ENCODE measurements around the gene UXS1. TPM values are rescaled to one million over a fixed set of nuclear protein-coding genes. Genes with fewer than 3 reads are reported as not detected.

UXS1 gene
- total RNA-seq, 2 donors from 2014 or later: 28.3 to 49.1 TPM

GRCh38 chr2:106096299-106097037 lies 97.6 kb downstream of the UXS1 start:
- H3K9me3 ChIP-seq: no peaks in the 10 kb centered on the region
- ATAC-seq (ENCODE audit: insufficient number of reproducible peaks, low FRiP score, low read depth) (no peak), DNase-seq (ENCODE audit: low spot score) (no peak)
- H3K4me3 ChIP-seq: no peak overlapping the region
- H3K4me1 ChIP-seq (ENCODE audit: control insufficient read depth in 1 of 2, low read depth in 2 of 2): no peaks in the 10 kb centered on the region
- no peak overlapping the region for H3K27ac ChIP-seq
- TF ChIP-seq CTCF (IDR thresholded peaks at IDR 0.05): no peak
- no peaks in the 10 kb centered on the region for H3K36me3 ChIP-seq
- H3K27me3 ChIP-seq (replicated peaks; ENCODE audit: insufficient read depth): no peaks in the 10 kb centered on the region

- no peak overlapping the region for H3K4me3 ChIP-seq
- H3K9me3 ChIP-seq: no peaks in the 10 kb centered on the region
- H3K27me3 ChIP-seq (replicated peaks; ENCODE audit: insufficient read depth): no peaks in the 10 kb centered on the region
- no peak overlapping the region for H3K27ac ChIP-seq
- no peaks in the 10 kb centered on the region for H3K4me1 ChIP-seq (ENCODE audit: control insufficient read depth in 1 of 2, low read depth in 2 of 2)
- TF ChIP-seq CTCF (IDR thresholded peaks at IDR 0.05): no peak
- ATAC-seq (ENCODE audit: insufficient number of reproducible peaks, low FRiP score, low read depth) (no peak), DNase-seq (ENCODE audit: low spot score) (no peak)
- H3K36me3 ChIP-seq: no peaks in the 10 kb centered on the region
Observed at GRCh38 chr2:106095478-106096298, 98.4 kb downstream of the UXS1 start.

GRCh38 chr2:106094131-106094841 lies 99.8 kb downstream of the UXS1 start:
- Histone ChIP-seq H3K9me3 (no peaks in the 10 kb centered on the region), H3K4me3 (no peak overlapping the region), H3K4me1 (ENCODE audit: control insufficient read depth in 1 of 2, low read depth in 2 of 2) (peaks cover 0 to 11% of the 10 kb centered on the region in 2 donors), H3K27me3 (replicated peaks; ENCODE audit: insufficient read depth) (no peaks in the 10 kb centered on the region), H3K27ac (no peak overlapping the region), H3K36me3 (no peaks in the 10 kb centered on the region)
- no peak for DNase-seq (ENCODE audit: low spot score)
- no peak for ATAC-seq (ENCODE audit: insufficient number of reproducible peaks, low FRiP score, low read depth)
- TF ChIP-seq CTCF (IDR thresholded peaks at IDR 0.05): no peak

GRCh38 chr2:106090916-106091618 lies 103.0 kb downstream of the UXS1 start:
- H3K27ac ChIP-seq: no peak overlapping the region
- ATAC-seq (ENCODE audit: insufficient number of reproducible peaks, low FRiP score, low read depth) (no peak), DNase-seq (ENCODE audit: low spot score) (no peak)
- peaks cover 0 to 11% of the 10 kb centered on the region in 2 donors for H3K4me1 ChIP-seq (ENCODE audit: control insufficient read depth in 1 of 2, low read depth in 2 of 2)
- no peak overlapping the region for H3K4me3 ChIP-seq
- no peaks in the 10 kb centered on the region for H3K27me3 ChIP-seq (replicated peaks; ENCODE audit: insufficient read depth)
- no peaks in the 10 kb centered on the region for H3K36me3 ChIP-seq
- TF ChIP-seq CTCF (IDR thresholded peaks at IDR 0.05): no peak
- H3K9me3 ChIP-seq: no peaks in the 10 kb centered on the region

Measured in thoracic aorta (tissue), 2 donors.